Stimulated activated CD4-positive, alpha-beta T cell treated with anti-CD3 and anti-CD28 coated beads, Interleukin-12 subunit alpha, Interleukin-12 subunit beta, amount 100 ng/mL, for 24 hours (primary cell): ENCODE results near the gene ZNF516.

Experiments used
- DNase-seq, 2 experiments: peaks; one replicate each; pipeline ENCODE4 v3.0.0-alpha.2; 2020; ENCODE audit warnings: low read depth in 2 of 2

The ZNF516 gene

GRCh38 chr18:76468345-76469304, 26.4 kb downstream of the ZNF516 start:
- DNase-seq, result no peak

GRCh38 chr18:76467371-76468190, 27.5 kb downstream of the ZNF516 start:
- DNase-seq, result no peak

- no peak for DNase-seq
These were observed 28.5 kb downstream of the ZNF516 start for GRCh38 chr18:76466410-76466991.

DNA sequence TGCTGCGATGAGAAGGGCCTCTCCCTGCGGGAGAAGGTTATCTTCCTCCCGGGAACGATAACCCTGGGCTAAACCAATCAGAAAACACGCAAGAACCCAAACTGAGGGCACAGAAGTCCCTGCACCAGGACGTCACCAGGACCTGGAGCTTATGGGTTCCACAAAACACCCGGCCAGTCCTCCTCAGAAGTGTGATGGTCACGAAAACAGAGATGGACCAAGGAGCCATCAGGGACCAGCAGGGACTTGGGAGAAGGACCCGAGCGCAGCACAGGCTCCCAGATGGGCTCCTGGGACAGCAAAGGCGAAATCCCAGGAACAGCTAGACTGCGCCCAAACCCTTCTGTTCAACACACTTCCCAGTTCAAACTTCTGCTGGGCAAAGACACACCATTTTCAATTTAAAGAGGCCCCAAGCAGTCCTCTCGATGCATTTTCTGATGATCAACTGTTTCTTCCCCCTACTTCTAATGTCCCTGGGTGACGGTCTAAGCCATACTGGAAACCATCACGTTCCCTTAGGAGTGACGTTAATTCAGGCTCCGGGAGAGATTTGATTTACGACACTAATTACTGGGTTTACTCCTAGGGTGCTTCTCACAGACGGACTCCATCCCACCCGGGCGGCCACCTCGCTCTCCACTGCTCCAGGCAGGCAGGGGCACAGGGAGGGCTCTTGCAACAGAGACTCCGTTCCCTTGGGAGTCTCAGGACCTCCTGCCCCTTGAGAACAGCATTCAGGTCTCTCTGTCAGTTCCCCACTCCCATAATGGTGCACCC, 29.2 kb downstream of the ZNF516 start:
- no peak for DNase-seq

DNA sequence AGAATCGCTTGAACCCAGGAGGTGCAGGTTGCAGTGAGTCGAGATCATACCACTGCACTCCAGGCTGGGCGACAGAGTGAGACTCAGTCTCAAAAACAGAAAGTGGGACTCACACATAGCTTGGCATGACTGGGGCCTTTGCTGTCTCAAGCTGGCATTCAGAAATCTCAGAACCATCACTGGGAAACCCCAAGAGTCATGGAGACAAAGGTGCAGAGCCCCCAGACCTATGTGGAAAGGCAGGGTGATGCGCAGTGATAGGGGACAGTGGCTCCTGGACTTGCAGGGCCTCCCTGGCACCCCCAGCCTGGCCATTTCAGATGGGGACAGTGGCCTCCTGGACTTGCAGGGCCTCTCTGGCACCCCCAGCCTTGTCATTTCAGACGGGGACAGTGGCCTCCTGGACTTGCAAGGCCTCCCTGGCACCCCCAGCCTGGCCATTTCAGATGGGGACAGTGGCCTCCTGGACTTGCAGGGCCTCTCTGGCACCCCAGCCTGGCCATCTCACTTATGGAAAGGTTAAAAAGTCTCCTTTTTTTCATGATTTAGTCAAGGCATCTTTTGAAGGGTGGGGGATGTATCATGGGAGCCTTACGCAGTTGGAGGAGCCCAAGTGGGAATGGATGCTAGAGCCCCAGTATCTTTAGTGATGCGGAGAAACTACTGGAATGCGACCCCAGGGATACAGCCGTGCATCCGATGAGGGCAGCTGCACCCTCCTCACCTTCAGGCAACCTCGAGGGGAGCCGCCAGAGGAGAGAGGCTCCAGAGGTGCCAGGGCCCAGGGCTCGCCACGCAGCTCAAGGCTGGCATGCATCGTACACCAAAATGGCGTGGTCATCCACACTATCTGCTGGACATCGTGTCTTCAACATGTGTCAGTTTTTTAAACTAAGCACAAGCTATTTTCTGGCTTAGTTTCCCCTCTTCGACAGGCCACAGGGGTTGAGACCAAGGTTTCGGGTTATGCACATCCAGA, 30.5 kb downstream of the ZNF516 start:
- no peak for DNase-seq

DNA sequence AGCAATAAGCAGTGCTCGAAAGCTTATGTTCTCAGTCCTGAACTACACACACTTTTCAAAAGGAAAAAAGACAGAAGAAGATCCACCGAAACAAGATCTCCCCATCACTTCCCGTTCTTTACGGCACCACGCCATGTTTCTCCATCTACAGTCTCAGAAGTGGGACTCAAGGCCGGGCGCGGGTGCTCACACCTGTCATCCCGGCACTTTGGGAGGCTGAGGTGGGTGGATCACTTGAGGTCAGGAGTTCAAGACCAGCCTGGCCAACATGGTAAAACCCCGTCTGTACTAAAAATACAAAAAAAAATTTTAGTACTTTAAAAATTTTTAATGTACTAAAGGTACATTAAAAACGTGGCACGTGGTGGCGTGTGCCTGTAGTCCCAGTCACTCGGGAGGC, 31.2 kb downstream of the ZNF516 start:
- DNase-seq, result no peak

DNA sequence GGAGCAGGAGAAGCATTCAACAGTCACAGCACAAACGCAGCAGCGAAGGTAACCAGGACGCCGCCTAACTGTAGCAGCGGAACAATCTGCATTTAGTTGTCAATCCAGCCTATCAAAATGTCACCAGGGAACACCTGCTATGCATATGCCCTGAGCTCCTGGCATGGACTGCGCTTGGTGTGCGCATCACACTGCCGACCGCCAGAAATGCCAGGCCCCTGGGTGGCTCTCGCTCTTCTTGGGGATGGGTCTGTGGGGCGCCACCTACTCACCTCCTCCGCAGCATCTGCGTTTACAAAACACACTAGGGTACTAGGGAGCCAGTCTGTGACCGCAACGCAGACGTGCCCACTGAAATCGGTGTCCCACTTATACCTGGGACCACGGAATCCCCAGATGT, 31.7 kb downstream of the ZNF516 start:
- no peak for DNase-seq

DNA sequence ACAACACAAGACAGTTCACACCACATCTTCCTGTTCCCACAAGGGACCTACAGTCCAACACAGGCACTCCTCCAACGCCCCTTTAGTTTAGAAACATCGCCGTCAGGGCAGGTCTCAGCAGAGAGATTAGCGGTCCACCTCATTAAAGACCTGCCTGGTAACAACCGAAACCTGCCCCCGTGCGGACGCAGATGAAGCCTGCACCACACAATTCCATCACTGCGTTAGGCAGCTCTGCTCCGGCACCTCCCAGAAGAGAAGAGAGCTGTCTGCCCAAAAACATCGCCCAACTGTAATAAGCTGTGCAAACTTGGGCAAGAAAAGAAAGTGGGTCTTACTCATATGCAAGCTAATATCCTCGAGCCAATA, 32.7 kb downstream of the ZNF516 start:
- no peak for DNase-seq

- no peak for DNase-seq
These were observed 33.2 kb downstream of the ZNF516 start for GRCh38 chr18:76461692-76462325.

DNA sequence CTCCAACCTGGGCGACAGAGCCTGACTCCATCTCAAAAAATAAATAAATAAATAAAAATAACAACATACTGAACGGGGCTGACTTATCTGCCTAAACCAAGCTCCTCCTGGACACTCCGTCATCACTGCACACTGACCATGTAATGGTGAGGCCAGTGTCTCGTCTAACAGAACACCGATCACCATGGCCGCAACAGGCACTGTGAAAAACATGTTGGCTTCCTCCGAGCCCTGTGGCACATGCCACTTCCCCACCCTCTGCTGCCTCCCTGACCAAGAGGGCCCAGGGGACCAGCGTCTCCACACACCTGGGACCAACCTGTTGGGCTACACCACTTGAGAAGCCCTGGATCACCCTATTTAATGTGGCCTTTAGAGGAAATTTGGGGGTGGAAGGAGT, 33.9 kb downstream of the ZNF516 start:
- DNase-seq, result no peak

GRCh38 chr18:76460482-76460881, 34.6 kb downstream of the ZNF516 start:
- no peak for DNase-seq

GRCh38 chr18:76459687-76460350, 35.2 kb downstream of the ZNF516 start:
- no peak for DNase-seq

DNA sequence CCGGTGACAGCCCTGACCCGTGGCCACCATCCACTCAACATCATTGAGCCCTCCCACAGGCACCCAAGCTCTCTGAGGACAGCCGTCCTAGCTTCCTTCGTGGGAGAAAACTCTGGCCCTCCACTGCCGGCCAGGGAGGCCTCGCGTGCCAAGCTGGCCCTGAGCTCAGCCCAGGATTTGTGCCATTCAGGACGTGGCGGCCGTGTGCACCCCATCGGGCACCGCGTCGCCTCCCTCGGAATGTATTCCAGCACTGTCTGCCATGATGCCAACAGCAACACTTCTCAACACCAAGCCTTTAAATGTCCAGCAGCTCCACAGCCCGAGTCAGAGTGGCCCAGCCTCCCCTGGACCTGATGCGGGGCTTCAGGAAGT, 35.7 kb downstream of the ZNF516 start:
- no peak for DNase-seq

DNA sequence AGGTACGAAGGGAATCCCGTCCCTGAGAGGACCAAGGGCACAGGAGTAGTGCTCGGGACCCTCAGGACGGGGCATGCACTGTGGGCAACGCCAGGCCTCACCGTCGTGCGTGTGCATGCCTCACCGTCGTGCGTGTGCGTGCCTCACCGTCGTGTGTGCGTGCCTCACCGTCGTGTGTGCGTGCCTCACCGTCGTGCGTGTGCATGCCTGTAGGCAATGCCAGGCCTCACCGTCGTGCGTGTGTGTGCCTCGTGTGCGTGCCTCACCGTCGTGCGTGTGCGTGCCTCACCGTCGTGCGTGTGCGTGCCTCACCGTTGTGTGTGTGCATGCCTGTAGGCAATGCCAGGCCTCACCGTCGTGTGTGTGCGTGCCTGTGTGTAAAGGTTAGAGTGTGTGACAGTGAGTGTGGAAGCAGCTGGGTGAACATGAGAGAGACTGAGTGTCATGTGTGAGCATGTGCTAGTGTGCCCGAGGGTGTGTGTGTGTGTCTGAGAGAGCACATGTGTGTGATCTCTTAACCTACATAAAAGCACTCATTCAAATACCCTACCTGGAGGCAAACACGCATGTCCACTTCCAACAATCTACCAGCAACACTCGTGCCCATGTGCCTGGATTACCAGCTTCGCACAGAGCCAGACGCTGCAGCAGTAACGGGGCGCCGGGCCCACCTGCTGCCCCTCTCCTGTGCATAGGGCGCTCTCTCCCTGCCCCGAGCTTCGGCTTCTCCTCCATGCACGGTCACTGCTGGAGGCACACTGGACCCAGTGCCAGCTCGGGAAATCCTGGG, 36.3 kb downstream of the ZNF516 start:
- no peak for DNase-seq

- no peak for DNase-seq
These were observed 37.1 kb downstream of the ZNF516 start for GRCh38 chr18:76457957-76458356.

DNA sequence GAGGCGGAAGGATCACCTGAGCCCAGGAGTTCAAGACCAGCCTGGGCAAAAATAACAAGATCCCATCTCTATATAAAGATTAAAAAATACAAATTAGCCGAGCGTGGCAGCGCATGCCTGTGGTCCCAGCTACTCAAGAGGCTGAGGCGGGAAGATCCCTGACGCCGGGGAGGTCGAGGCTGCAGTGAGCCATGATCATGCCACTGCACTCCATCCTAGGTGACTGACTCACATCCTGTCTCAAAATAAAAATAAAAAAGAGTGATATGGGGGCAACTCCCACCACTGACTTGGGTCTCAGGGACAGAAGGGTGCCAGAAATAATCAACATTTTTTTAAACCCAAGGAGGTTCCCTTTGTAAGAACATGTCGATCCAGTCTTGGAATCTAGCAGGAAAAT, 37.6 kb downstream of the ZNF516 start:
- DNase-seq, result no peak

- no peak for DNase-seq
These were observed 38.2 kb downstream of the ZNF516 start for GRCh38 chr18:76456823-76457222.

DNA sequence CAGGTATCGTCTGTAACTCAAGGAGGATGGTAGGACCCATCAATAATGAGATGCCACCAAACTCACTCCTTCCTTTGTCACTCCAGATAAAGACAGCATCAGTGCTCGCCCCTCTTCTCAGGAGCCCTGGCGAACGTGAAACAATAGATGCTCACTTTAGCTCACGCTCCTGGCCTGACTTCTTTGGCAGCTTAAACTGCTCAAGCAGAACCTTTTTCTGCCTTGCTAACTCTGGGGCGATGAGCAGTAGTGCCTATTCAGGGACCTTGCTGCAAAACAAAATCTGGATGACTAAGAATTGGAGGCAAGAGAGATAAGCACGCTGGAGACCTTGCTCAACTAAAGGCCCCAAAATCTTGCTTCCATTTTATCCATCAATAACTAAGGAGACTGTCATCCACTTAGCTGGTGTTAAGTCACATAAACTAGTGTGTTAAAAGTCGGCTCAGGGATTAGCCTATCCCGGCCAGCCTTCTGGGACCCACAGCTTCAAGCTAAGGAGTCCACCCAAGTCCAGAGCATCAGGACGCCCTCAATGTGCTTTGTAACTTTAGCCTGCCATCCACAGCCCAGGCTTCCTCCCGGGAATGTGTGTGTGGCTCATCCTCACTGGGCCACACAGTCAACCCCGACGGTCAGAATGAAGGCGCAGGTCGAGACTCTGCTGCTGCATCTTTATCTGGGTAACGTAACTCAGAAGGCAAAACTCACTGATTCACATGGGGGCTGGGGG, 38.9 kb downstream of the ZNF516 start:
- no peak for DNase-seq
